Ramos (cell line): ENCODE results near the gene TTLL11.

ENCODE experiments used
- in situ Hi-C: fragments of 300-500 bp; cut with MboI; formaldehyde crosslinking; loops from one replicate; pipeline ENCODE4 v1.14.3; 2022; ENCODE audit warnings: low sequenced_read_pairs; ENCODE audit not compliant: unreplicated experiment

The TTLL11 gene

GRCh38 chr9:121827251-121827967, 265.7 kb downstream of the TTLL11 start:
- in situ Hi-C loops = no loop called here

- in situ Hi-C loops = no loop called here
Measured at GRCh38 chr9:121826711-121827110, 266.4 kb downstream of the TTLL11 start.

GRCh38 chr9:121825031-121825691, 267.9 kb downstream of the TTLL11 start:
- in situ Hi-C loops = no loop called here

DNA sequence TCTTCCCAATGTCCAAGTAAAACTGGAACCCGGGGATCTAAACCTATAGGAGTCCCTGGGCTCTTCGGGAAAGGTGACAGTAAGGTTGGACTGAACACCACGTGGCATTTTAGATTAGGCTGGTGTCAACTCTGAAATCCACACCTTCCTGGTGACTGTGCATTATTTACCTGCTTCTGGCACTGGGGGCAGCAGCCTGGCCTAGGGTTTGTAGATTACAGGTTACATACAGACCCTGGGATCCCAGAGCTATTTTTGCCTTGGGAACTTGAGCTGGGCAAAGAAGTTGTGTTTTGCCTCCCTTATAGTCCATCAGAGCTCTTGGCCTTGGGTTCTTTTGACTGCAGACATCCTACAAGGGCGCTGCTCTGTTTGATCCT, 268.5 kb downstream of the TTLL11 start:
- in situ Hi-C loops = no loop called here

- in situ Hi-C loops = no loop called here
Measured at GRCh38 chr9:121823451-121824169, 269.5 kb downstream of the TTLL11 start.

- in situ Hi-C loops = no loop called here
Measured at GRCh38 chr9:121822093-121823085, 270.7 kb downstream of the TTLL11 start.

DNA sequence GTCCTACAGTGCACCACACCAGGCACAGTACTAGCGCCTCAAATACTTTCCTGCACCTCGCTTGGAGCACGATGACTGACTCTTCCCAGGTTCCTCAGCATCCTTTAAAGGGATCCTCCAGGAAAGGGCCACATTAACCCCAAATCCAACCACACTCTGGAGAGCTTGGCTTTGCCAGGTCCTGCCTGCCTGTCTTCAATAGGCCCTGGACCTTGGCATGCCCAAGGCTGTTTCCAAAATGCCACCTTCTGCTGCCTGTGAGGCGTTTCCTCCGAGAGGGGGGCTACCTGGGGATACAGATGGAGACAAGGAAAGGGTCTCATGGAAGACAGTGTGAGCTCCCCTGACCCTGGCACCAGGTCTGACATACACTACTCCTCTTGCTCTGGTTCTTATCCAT, 271.8 kb downstream of the TTLL11 start:
- in situ Hi-C loops = no loop called here

- in situ Hi-C loops = no loop called here
Measured at GRCh38 chr9:121820286-121821005, 272.7 kb downstream of the TTLL11 start.

GRCh38 chr9:121819428-121820231, 273.5 kb downstream of the TTLL11 start:
- in situ Hi-C loops = no loop called here

- in situ Hi-C loops = no loop called here
Measured at GRCh38 chr9:121818841-121819427, 274.2 kb downstream of the TTLL11 start.

DNA sequence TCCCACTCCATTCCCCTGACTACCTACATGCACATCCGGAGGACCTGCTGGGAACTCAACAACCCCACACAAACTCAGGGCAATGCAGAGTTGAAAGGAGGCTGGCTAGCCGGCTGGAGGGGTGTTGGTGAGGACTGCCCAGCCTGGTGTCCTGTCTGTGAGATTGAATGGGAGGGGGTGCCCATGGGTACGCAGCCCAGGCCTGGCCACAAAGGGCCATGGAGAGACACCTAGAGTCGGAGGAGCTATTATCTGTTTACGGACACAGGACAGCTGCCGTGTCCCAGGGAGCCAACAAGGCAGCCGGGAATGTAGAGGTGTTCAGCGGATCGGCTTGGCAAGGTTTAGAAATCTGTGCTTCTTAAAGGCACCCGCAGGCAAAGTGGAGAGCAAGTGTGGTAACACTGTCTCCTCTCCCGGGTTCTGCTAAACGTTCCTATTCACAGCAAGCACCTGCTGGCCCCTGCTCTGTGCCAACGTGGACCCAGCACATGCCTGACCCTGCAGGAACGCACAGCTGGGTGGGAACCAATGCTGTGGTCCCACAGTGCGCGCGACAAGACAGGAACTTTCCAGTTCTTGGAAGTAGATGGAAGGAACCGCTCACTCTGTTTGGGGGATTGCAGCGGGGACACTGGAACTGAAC, 275.0 kb downstream of the TTLL11 start:
- in situ Hi-C loops = no loop called here

DNA sequence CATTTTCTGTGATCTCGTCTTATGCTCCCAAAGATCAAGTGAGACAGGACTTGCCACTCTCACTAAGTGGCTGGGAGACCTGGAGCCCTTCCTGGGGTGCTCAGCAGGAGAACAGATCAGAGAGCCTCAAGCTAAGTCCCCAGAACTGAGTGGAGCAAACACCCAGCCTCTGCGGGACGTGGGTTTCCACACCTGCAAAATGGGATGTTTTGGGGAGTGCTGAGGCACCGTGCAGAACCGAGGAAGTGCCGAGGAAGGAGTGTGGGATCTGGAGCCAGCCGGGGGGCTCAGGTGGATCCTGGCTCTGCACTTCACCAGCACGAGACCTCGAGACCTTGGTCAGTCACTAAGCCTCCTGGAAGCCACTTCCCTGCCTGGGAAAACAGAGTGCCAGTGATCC, 275.6 kb downstream of the TTLL11 start:
- in situ Hi-C loops = no loop called here

GRCh38 chr9:121816845-121817450, 276.2 kb downstream of the TTLL11 start:
- in situ Hi-C loops = no loop called here

DNA sequence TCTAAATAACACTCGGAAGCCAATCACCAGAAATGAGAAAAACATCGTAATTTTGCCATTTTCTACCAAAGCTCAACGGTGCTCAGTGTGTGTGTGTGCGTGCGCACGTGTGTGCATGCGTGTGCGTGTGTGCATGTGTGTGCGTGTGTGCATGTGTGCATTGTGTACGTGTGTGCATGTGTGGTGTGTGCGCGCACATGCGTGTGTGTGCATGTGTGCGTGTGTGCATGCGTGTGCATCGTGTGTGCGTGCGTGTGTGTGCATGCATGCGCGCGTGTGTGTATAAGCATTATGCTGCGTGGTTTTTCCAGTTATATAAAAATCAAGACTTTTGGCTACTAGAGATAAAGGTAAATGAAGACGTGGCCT, 276.7 kb downstream of the TTLL11 start:
- in situ Hi-C loops = no loop called here

DNA sequence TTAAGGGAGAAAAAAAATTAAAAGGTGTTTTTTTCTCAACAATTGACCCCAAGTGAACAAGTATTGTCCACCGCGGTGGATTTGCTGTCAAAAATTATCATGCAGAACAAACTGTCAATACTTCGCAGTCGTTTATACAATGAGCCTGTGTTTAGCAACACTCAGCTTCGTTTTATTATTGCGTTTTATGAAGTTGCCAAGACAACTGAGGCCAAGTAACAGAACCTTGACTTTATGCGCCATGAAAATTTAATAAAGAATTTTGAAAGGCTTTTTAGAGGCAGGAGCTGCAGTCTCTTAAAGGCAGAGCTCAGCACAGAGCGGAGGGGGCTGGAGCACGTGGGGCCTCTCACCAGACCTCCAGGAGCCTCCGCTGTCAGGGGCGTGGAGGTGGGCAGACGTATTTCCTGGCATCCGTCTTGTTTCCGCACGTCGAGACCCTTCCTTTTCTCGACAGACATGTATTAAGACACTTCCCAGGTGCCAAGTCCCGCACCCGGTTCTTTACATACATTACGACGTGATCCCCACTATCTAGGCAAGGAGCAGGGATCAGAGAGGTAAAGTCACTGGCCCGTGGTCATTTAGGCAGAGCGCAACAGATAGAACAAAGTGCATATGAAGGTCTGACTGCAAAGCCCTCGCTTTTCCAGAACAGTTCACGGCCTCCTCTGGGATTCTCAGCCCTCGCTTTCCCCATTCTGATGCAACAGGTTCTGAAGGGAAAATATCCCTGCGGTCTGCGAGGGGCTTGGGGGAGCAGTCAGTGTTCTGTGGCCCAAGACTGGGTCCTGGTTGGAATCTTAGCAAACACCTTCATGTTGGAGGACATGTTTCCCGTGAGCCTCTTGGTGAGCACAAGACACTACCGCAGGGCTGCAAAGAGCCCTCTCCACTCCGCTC, 277.3 kb downstream of the TTLL11 start:
- in situ Hi-C loops = no loop called here

DNA sequence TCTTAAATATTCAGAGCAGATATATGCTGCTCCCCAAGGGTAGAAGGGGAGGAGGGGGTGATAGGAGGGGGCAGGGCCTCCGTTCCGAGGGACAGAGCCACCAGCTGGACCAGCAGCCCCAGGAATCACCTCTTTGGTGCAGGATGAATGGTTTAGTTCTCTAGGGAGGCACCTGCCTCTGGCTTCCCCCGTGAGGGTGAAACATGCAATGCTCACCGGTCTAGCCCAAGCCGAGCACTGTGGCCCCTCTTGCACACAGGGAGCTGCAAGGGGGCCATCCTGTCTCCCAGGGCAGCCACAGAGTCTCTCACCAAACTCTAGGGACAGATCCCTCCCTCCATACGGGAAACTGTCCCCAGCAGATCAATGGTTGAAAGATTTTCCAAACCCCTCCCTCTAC, 278.0 kb downstream of the TTLL11 start:
- in situ Hi-C loops = no loop called here

DNA sequence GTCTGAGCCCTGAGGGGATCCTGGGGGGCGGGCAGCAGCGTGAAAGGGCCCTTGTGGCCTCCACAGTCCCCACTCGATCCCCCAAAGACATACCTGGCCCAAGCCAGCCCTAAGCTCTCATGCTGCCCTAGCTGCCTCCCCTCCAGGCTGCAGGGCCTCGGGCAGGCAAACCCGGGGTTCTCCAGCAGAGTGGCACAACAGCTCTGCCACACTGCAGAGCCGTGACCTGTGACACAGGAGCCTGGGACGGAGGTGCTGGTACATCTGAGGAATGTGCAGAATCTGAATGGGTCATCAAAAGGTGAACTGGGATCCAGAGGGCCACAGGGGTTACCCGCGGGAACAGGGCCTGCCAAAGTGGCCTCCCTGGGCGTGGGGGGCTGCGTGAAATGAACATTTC, 278.5 kb downstream of the TTLL11 start:
- in situ Hi-C loops = no loop called here
